Right cardiac atrium (tissue), 5 donors: ENCODE results near the gene SPATA7. TPM values are rescaled to one million over a fixed set of nuclear protein-coding genes. Genes with fewer than 3 reads are reported as not detected.

ENCODE experiments used
- ATAC-seq, 2 donors: fragments of 200-7000 bp; cut with Tn5 transposase; one replicate each; pipeline versions ENCODE4 v1.8.0 to v1.9.1; 2020; ENCODE audit warnings: moderate library complexity in 2 of 2, mild to moderate bottlenecking in 1 of 2
- DNase-seq, 3 donors: peaks; one replicate each; pipeline ENCODE4 v3.0.0-alpha.2; 2020
- H3K27ac ChIP-seq: one replicate; pipeline ENCODE4 v1.5.1; 2013; ENCODE audit warnings: mild to moderate bottlenecking, low read length, control low read depth, moderate library complexity
- H3K27me3 ChIP-seq: one replicate; pipeline ENCODE4 v1.6.1; 2013; ENCODE audit not compliant: control insufficient read depth, insufficient read depth
- H3K4me1 ChIP-seq: one replicate; pipeline ENCODE4 v1.6.1; 2013; ENCODE audit warnings: low read length; ENCODE audit not compliant: control insufficient read depth, insufficient read depth
- H3K4me3 ChIP-seq: one replicate; pipeline ENCODE4 v1.5.1; 2013; ENCODE audit warnings: low read length, control low read depth
- H3K9me3 ChIP-seq: one replicate; pipeline ENCODE4 v1.6.1; 2013; ENCODE audit warnings: low read length; ENCODE audit not compliant: control insufficient read depth
- WGBS: extraction: QIAGEN DNeasy Blood & Tissue Kit; methylation state at CpG from one replicate; pipeline ENCODE4 v1.1.7; 2013; 5-methylcytosine and 5-hydroxymethylcytosine counted together
- intact Hi-C, 4 donors: fragments of 100-400 bp; cut with DNase I; formaldehyde crosslinking; loops; one replicate each; pipeline versions ENCODE4 v1.11.0 to v1.14.0; 2022 to 2023
- long read RNA-seq, 4 donors: library from polyadenylated mRNA; unstranded; transcript quantifications; one replicate each; pipeline ENCODE4 v2.0.0, GENCODE V29; 2020 to 2021
- polyA plus RNA-seq: library from polyadenylated mRNA; stranded (reverse); fragments of 200-250 nt; gene quantifications from one replicate; pipeline ENCODE4 v1.2.3, GENCODE V29; 2013
- total RNA-seq, 4 donors: library from RNA; stranded (reverse); fragmentation: NEBNext Ultra II Directional; extraction: Animal tissue kit (Norgen Biotek cat#: 25700); gene quantifications; one replicate each; pipeline ENCODE4 v1.2.1, GENCODE V29; 2021
- donor health status: healthy with polysubstance abuse.
- donor health status: DM: no; HTN: yes; CAD: no.
- donor health status: DM: no; HTN: no; CAD: no.
- donor health status: DM: no; HTN: yes; CAD: no; lungs with severe emphysema.
- donor health status: DM: yes; HTN: yes; CAD: no.

SPATA7 gene, protein sequence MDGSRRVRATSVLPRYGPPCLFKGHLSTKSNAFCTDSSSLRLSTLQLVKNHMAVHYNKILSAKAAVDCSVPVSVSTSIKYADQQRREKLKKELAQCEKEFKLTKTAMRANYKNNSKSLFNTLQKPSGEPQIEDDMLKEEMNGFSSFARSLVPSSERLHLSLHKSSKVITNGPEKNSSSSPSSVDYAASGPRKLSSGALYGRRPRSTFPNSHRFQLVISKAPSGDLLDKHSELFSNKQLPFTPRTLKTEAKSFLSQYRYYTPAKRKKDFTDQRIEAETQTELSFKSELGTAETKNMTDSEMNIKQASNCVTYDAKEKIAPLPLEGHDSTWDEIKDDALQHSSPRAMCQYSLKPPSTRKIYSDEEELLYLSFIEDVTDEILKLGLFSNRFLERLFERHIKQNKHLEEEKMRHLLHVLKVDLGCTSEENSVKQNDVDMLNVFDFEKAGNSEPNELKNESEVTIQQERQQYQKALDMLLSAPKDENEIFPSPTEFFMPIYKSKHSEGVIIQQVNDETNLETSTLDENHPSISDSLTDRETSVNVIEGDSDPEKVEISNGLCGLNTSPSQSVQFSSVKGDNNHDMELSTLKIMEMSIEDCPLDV
- total RNA-seq (10 to 100 TPM in 3 of 4 donors, 1 to 10 TPM in 1; 6.4 to 15.4 (median 13.7) TPM), polyA plus RNA-seq (4.9 TPM)
- long read RNA-seq, donor 1, transcript SPATA7-203 (12 exons, 2,123 nt), result major isoform, 5 of 10 reads
- long read RNA-seq, donor 1, partial matches to known transcripts, result 2 of 10 reads
- long read RNA-seq, donor 1, other reads (novel, unspliced or antisense), result 1 of 10 reads
- long read RNA-seq, donor 2, partial matches to known transcripts, result 0 of 4 reads
- long read RNA-seq, donor 2, other reads (novel, unspliced or antisense), result 1 of 4 reads
- long read RNA-seq, donor 3, transcript SPATA7-202 (11 exons, 1,891 nt), result major isoform, 10 of 19 reads
- long read RNA-seq, donor 3, partial matches to known transcripts, result 0 of 19 reads
- long read RNA-seq, donor 3, other reads (novel, unspliced or antisense), result 6 of 19 reads
- long read RNA-seq, donor 4, partial matches to known transcripts, result 2 of 6 reads
- long read RNA-seq, donor 4, other reads (novel, unspliced or antisense), result 3 of 6 reads

DNA sequence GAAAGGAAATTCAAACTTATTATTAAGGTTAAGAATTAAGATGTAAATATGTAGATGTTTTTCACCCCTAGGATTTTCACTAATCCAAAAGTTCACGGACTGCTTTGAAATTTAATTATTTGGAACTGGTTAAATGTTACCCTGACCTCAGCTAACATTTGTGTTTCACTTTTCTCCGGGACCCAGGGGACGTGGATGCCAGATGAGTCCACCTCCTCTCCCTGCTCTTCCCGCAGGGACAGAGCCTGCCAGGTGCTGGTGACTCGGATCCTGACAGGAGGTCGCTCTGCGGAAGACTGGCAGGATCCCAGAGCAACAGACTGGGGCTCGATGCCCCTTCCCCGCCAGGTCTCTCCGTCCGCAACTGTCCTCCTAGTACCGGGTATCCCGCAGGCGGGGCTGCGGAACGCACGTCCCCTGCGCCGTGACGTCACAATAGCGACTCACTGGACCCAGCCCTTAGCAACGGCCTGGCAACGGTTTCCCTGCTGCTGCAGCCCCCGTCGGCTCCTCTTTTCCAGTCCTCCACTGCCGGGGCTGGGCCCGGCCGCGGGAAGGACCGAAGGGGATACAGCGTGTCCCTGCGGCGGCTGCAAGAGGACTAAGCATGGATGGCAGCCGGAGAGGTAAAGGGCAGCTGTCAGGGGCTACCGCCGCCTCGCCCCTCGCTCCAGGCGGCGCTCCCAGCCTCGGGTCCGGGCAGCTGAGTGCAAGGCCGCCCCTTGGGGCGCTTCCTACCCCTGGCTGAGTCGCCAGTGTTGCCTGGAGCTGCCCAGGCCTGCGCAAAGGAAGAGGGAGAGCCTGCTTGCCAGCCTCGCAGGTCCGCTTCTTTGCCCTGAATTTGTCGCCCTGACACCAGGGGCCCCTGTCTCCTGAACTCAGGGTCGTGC lies at the start of gene SPATA7:
Gene SPATA7, plus strand, starts transcription at position 446 of the 890 bp plus-strand sequence. Its CDS starts 162 bp downstream, at position 608.
- Histone ChIP-seq H3K4me1 (no peaks in the 10 kb centered on the region), H3K27me3 (no peaks in the 10 kb centered on the region), H3K4me3 (peak within 1 kb of the TSS; percentile 62), H3K9me3 (no peaks in the 10 kb centered on the region), H3K27ac (peak within 1 kb of the TSS; percentile 32)
- intact Hi-C loops, result loop anchor here in 1 of 4 donors (10.0 kb wide), 1 partner anchor 371 kb away; no protein-coding TSS in a partner anchor
- ATAC-seq (peak; percentile 100), DNase-seq (peak; percentile 97 to 98 (median 97))
- WGBS, result under 1% methylated on average over 50 of the region's 50 CpGs

DNA sequence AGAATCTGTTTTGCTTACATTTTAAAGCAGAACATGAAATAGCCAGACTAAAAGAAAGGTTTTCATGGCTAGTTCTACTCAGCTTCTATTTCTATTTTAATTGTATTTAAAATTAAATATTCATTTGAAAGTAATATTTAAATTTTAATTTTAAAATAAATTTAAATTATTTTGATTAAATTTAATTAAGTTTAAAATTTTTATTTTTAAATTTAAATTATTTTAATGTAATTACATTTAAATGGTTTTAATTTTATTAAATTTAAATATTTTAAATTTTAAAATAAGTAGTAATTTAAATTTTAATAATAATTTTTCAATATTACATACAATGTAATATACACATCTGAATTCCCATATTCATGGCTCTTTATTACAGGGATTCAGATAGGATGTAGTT lies 45.1 kb upstream of the SPATA7 start:
- ATAC-seq (no peak), DNase-seq (no peak)
- no peak overlapping the region for H3K4me3 ChIP-seq
- intact Hi-C loops, result no loop called here
- H3K27me3 ChIP-seq, result no peaks in the 10 kb centered on the region
- no peak overlapping the region for H3K27ac ChIP-seq
- no peaks in the 10 kb centered on the region for H3K9me3 ChIP-seq
- no peaks in the 10 kb centered on the region for H3K4me1 ChIP-seq

DNA sequence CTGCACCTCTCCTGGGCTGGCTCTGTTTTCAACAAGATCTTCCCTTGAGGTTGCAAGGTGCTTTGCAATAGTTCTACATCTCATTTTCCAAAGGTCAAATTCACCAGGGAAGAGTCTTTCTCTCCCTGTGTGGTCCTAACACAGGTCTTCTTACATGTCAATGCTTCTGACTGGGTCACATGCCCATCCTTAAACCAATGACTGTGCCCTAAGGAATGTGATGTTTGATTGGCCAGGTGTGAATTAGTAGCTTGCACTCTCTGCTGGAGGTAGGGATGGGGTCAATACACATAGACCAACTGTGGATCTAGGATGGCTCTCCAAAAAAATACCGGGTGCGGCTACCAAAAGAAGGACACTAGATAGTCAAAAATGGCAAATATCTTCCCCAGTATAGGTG lies 42.5 kb upstream of the SPATA7 start:
- Histone ChIP-seq H3K9me3 (no peaks in the 10 kb centered on the region), H3K4me3 (no peak overlapping the region), H3K27me3 (no peaks in the 10 kb centered on the region), H3K4me1 (no peaks in the 10 kb centered on the region), H3K27ac (no peak overlapping the region)
- intact Hi-C loops, result no loop called here
- no peak for DNase-seq
- 99% methylated on average over 2 of the region's 2 CpGs for WGBS
- ATAC-seq, result no peak

DNA sequence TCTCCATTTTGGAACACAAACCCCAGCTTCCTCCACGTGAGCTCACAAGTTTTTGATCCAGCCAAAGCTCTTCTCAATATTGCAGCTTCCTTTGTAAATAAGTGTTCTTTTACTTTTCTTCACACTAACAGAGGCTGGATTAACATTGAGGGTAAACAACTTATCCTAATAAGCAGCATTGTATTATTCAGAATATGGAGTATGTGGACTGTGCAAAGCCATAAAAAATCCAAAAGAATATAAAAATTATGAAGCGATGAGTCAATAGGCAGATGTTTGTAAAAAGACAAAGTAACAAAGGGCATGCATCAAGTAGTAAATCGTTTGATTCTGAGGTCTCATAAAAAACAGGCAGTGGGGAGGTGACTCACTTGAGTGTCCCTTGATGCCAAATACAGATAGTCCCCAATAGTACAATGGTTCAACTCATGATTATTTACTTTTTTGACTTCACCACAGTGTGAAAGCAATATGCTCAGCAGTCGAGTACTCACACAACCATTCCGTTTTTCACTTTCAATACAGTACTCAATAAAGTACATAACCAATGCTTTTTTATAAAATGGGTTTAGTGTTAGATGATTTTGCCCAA lies 39.3 kb upstream of the SPATA7 start:
- intact Hi-C loops, result no loop called here
- WGBS, result 70% methylated on average over 5 of the region's 5 CpGs
- H3K27me3 ChIP-seq, result no peaks in the 10 kb centered on the region
- no peak overlapping the region for H3K4me3 ChIP-seq
- no peaks in the 10 kb centered on the region for H3K4me1 ChIP-seq
- H3K27ac ChIP-seq, result no peak overlapping the region
- DNase-seq (no peak), ATAC-seq (no peak)
- H3K9me3 ChIP-seq, result no peaks in the 10 kb centered on the region

DNA sequence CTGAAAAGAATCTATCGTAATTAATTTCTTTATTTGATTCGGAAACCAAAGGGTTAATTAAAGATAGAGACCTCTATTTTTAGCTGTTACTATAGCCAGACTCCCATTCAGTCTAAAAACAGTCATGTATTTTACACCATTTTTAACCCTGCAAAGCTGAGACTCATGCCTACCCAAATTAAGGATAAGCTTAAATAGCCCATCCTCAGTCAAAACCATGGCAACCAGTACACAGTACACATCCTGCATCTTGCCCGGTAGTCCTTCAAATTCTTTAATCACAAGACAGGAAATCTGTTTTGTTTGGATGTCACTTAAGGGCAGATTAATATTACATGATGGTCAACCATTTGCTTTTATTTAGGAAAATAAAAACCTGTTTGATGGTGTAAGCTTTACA lies 36.9 kb upstream of the SPATA7 start:
- WGBS, result 43% methylated on average over 3 of the region's 3 CpGs
- Histone ChIP-seq H3K27me3 (no peaks in the 10 kb centered on the region), H3K4me1 (no peaks in the 10 kb centered on the region), H3K4me3 (no peak overlapping the region), H3K27ac (no peak overlapping the region), H3K9me3 (no peaks in the 10 kb centered on the region)
- ATAC-seq, result no peak
- no peak for DNase-seq
- intact Hi-C loops, result no loop called here

DNA sequence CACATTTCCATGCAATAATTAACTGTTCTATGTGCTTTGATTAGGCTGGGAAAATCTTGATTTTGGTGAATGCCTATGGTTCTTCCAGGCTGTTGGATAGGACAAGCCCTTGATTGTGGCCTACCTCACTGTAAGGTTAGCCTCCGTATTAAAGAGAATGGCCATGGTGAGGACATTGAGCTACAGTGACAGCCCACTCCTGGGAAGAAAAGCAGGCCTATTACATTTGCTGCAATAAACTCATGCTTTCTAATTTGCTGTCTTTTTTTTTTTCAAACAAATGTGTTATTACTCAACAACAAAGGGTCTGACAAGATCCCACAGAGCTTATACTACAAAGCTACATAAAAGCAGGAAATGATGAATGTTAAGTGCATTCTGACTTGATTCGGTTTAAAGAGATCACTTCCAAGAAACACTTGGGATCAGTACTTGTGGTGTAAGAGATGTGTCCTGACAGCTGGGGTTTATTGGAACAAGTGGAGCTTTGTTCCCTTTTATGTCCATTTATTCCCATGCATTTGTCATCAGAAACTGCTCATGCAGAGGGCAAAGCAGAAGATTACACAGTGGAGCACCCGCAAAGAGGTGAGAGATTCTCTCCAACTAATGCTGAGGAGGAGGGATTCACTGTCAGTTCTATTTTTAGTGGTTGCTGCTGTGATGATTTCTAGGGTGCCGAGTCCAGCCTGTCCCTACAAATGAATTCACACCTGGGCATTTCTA lies 33.3 kb upstream of the SPATA7 start:
- no peak for DNase-seq
- peak in 1 of 2 donors; percentile 61 for ATAC-seq
- no peak overlapping the region for H3K4me3 ChIP-seq
- 36% methylated on average over 4 of the region's 4 CpGs for WGBS
- H3K4me1 ChIP-seq, result no peaks in the 10 kb centered on the region
- H3K27me3 ChIP-seq, result no peaks in the 10 kb centered on the region
- no peak overlapping the region for H3K27ac ChIP-seq
- intact Hi-C loops, result no loop called here
- no peaks in the 10 kb centered on the region for H3K9me3 ChIP-seq

DNA sequence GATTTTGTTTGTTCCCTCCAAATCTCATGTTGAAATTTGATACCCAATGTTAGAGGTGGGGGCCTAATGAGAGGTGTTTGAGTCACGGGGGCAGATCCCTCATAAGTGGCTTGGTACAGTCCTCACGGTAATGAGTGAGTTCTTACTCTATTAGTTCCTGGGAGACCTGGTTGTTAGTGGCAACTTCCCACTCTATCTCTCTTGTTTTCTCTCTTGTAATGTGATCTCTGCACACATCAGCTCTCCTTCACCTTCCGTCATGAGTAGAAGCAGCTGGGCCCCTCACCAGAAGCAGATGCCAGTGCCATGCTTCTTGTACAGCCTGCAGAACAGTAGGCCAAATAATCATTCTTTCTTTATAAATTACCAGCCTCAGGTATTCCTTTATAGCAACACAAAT lies 32.8 kb upstream of the SPATA7 start:
- Histone ChIP-seq H3K4me3 (no peak overlapping the region), H3K27me3 (no peaks in the 10 kb centered on the region), H3K4me1 (no peaks in the 10 kb centered on the region), H3K9me3 (no peaks in the 10 kb centered on the region), H3K27ac (no peak overlapping the region)
- WGBS, result 32% methylated on average over 3 of the region's 3 CpGs
- no peak for DNase-seq
- intact Hi-C loops, result no loop called here
- ATAC-seq, result no peak

DNA sequence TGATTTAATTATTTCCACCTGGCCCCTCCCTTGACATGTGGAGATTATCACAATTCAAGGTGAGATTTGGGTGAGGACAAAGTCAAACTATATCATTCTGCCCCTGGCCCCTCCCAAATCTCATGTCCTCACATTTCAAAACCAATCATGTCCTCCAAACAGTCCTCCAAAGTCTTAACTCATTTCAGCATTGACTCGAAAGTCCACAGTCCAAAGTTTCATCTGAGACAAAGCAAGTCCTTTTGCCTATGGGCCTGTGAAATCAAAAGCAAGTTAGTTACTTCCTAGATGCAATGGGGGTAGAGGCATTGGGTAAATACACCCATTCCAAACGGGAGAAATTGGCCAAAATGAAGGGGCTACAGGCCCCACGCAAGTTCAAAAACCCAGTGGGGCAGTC lies 31.1 kb upstream of the SPATA7 start:
- no peaks in the 10 kb centered on the region for H3K9me3 ChIP-seq
- no peak for ATAC-seq
- 77% methylated on average over 3 of the region's 3 CpGs for WGBS
- no peak for DNase-seq
- intact Hi-C loops, result no loop called here
- no peaks in the 10 kb centered on the region for H3K27me3 ChIP-seq
- H3K4me1 ChIP-seq, result no peaks in the 10 kb centered on the region
- H3K27ac ChIP-seq, result no peak overlapping the region
- H3K4me3 ChIP-seq, result no peak overlapping the region

DNA sequence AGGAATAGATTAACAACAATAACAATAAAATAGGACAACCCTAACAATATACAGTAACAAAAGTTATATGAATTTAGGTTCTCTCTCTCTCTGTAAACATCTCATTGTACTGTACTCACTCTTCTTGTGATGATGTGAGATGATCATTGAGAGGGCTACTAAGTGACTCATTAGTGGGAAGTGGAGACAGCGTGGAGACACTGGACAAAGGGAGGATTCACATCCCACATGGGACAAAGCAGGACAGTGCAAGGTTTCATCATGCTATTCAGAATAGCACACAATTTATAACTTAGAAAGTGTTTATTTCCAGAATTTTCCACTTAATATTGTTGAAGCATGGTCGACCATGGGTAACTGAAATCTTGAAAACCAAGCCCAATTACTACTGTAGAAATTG lies 26.0 kb upstream of the SPATA7 start:
- no peaks in the 10 kb centered on the region for H3K9me3 ChIP-seq
- 55% methylated on average over 2 of the region's 2 CpGs for WGBS
- intact Hi-C loops, result no loop called here

More for the DNA sequence above, 26.0 kb upstream of the SPATA7 start:
- no peaks in the 10 kb centered on the region for H3K27me3 ChIP-seq
- no peak for ATAC-seq
- DNase-seq, result no peak
- no peaks in the 10 kb centered on the region for H3K4me1 ChIP-seq
- no peak overlapping the region for H3K4me3 ChIP-seq
- no peak overlapping the region for H3K27ac ChIP-seq
